WTC11 (cell line): Measurements from ENCODE around the gene ARID2. TPM values are rescaled to one million over a fixed set of nuclear protein-coding genes. Genes with fewer than 3 reads are reported as not detected.

Source experiments
- ATAC-seq: fragments of 200-7000 bp; cut with Tn5 transposase; 2 replicates; pipeline ENCODE4 v1.10.0; 2021; ENCODE audit warnings: mild to moderate bottlenecking, moderate library complexity
- CTCF ChIA-PET: fragments of 300-600 bp; sonication (Branson Sonifier 250); formaldehyde crosslinking; loops from one replicate; lab custom pipeline; 2021; ENCODE audit warnings: antibody characterized with exemption; lab: Charles Lee
- POLR2A ChIA-PET: fragments of 350-600 bp; sonication (Branson Sonifier 250); formaldehyde crosslinking; loops from one replicate; lab custom pipeline; 2021; ENCODE audit warnings: antibody characterized with exemption; lab: Charles Lee
- DNase-seq: peaks from one replicate; pipeline ENCODE4 v3.0.0; 2021; ENCODE audit warnings: low spot score
- H3K27ac Mint-ChIP-seq: 2 replicates; pipeline ENCODE4 v1.8.0; 2021; ENCODE audit warnings: mixed read lengths
- H3K27me3 Mint-ChIP-seq: 2 replicates; pipeline ENCODE4 v1.8.0; 2021; ENCODE audit warnings: low read depth, mild to moderate bottlenecking, moderate library complexity, mixed read lengths
- H3K36me3 Mint-ChIP-seq: 2 replicates; pipeline ENCODE4 v1.8.0; 2021; ENCODE audit warnings: mixed read lengths
- H3K4me1 Mint-ChIP-seq: 2 replicates; pipeline ENCODE4 v1.8.0; 2022; ENCODE audit warnings: mixed read lengths
- H3K4me3 Mint-ChIP-seq: 2 replicates; pipeline ENCODE4 v1.8.0; 2021; ENCODE audit warnings: mild to moderate bottlenecking, moderate library complexity, mixed read lengths
- H3K9me3 Mint-ChIP-seq: 2 replicates; pipeline ENCODE4 v1.8.0; 2021; ENCODE audit warnings: mixed read lengths
- CREB1 ChIP-seq: sonication (generic); formaldehyde crosslinking; IDR thresholded peaks from 2 replicates; pipeline ENCODE4 v1.8.0; 2023; ENCODE audit warnings: mild to moderate bottlenecking, missing genetic modification reagents
- ELF4 ChIP-seq: sonication (generic); formaldehyde crosslinking; IDR thresholded peaks from 2 replicates; pipeline ENCODE4 v1.8.1; 2022; ENCODE audit warnings: low read depth, mild to moderate bottlenecking, moderate library complexity, missing genetic modification reagents
- FOXJ3 ChIP-seq: sonication (generic); formaldehyde crosslinking; IDR thresholded peaks from 2 replicates; pipeline ENCODE4 v1.9.0; 2021; ENCODE audit warnings: missing genetic modification reagents, mild to moderate bottlenecking, borderline replicate concordance
- GTF2I ChIP-seq: fragments of 250-450 bp; sonication (Bioruptor Pico); conservative IDR thresholded peaks from 2 replicates; pipeline ENCODE4 v1.4.0; 2021; ENCODE audit warnings: mild to moderate bottlenecking
- HMGA2 ChIP-seq: fragments of 250-450 bp; sonication (Bioruptor Pico); IDR thresholded peaks from 2 replicates; pipeline ENCODE4 v1.4.0; 2021; ENCODE audit warnings: mild to moderate bottlenecking, moderate library complexity
- KAT7 ChIP-seq: sonication (generic); formaldehyde crosslinking; IDR thresholded peaks from 2 replicates; pipeline ENCODE4 v1.8.1; 2023; ENCODE audit warnings: missing genetic modification reagents, mild to moderate bottlenecking, borderline replicate concordance
- MXD4 ChIP-seq: fragments of 250-450 bp; sonication (Bioruptor Pico); IDR thresholded peaks from 2 replicates; pipeline ENCODE4 v1.8.0; 2021; ENCODE audit warnings: mild to moderate bottlenecking, moderate library complexity, borderline replicate concordance
- NFE2L1 ChIP-seq: sonication (generic); formaldehyde crosslinking; IDR thresholded peaks from 2 replicates; pipeline ENCODE4 v1.8.1; 2023; ENCODE audit warnings: missing genetic modification reagents
- TEAD1 ChIP-seq: sonication (generic); formaldehyde crosslinking; IDR thresholded peaks from 2 replicates; pipeline ENCODE4 v1.8.0; 2022; ENCODE audit warnings: mild to moderate bottlenecking, missing genetic modification reagents
- TEAD4 ChIP-seq: sonication (generic); formaldehyde crosslinking; IDR thresholded peaks from 2 replicates; pipeline ENCODE4 v1.8.0; 2022; ENCODE audit warnings: mild to moderate bottlenecking, missing genetic modification reagents
- TP53 ChIP-seq: sonication (generic); formaldehyde crosslinking; IDR thresholded peaks from 2 replicates; pipeline ENCODE4 v1.8.1; 2023; ENCODE audit warnings: mild to moderate bottlenecking, missing genetic modification reagents
- ZNF317 ChIP-seq: sonication (generic); formaldehyde crosslinking; IDR thresholded peaks from 2 replicates; pipeline ENCODE4 v1.8.1; 2023; ENCODE audit warnings: low read depth, mild to moderate bottlenecking, moderate library complexity, missing genetic modification reagents, borderline replicate concordance
- ZNF396 ChIP-seq: fragments of 250-450 bp; sonication (Bioruptor Pico); IDR thresholded peaks from 2 replicates; pipeline ENCODE4 v1.8.0; 2021; ENCODE audit warnings: mild to moderate bottlenecking, moderate library complexity, borderline replicate concordance
- ZNF416 ChIP-seq: fragments of 250-450 bp; sonication (Bioruptor Pico); IDR thresholded peaks from 2 replicates; pipeline ENCODE4 v1.9.0; 2021; ENCODE audit warnings: mild to moderate bottlenecking, inconsistent platforms
- total RNA-seq: library from RNA; stranded (reverse); gene quantifications from 3 replicates; pipeline ENCODE4 v1.2.3, GENCODE V29; 2021
- TF ChIP-seq, protein P1 (sequence below): sonication (generic); formaldehyde crosslinking; IDR thresholded peaks from 2 replicates; pipeline ENCODE4 v1.8.1; 2022; ENCODE audit warnings: mild to moderate bottlenecking, moderate library complexity, missing genetic modification reagents
- TF ChIP-seq, protein P2 (sequence below): fragments of 200-600 bp; IDR thresholded peaks from 2 replicates; pipeline ENCODE4 v1.8.0; 2022; ENCODE audit warnings: antibody characterized with exemption
- TF ChIP-seq, protein P3 (sequence below): fragments of 250-450 bp; sonication (Bioruptor Pico); IDR thresholded peaks from 2 replicates; pipeline ENCODE4 v1.9.0; 2021; ENCODE audit warnings: mild to moderate bottlenecking
- TF ChIP-seq, protein P4 (sequence below): sonication (generic); formaldehyde crosslinking; IDR thresholded peaks from 2 replicates; pipeline ENCODE4 v1.8.0; 2022; ENCODE audit warnings: mild to moderate bottlenecking, missing genetic modification reagents
- TF ChIP-seq, protein P5 (sequence below): sonication (generic); formaldehyde crosslinking; IDR thresholded peaks from 2 replicates; pipeline ENCODE4 v1.8.1; 2022; ENCODE audit warnings: mild to moderate bottlenecking, missing genetic modification reagents, moderate library complexity, borderline replicate concordance

Gene ARID2
- total RNA-seq, 1 experiment from 2014 or later = 33.9 TPM

DNA sequence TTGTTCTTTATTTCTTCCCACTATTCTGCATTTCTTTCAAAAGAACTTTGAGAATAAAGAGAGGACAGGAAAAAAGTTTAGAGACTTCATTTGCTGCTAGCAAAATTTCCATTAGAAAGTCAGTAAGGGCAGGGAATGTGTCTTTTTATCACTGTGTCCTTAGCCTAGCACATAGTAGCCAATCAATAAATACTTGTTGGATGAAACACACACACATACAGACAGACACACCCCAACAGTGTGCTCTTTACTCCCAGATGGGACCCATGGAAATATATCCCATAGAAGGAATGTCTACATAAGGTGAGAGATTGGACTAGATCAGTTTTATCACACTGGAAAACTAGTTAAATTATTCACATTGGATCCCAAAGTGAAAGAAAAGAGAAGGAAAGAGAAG, 21.1 kb upstream of the ARID2 start (continued):
- TF ChIP-seq ELF4 (CRISPR knock-in tag) = no peak
- TF ChIP-seq, protein P1, sequence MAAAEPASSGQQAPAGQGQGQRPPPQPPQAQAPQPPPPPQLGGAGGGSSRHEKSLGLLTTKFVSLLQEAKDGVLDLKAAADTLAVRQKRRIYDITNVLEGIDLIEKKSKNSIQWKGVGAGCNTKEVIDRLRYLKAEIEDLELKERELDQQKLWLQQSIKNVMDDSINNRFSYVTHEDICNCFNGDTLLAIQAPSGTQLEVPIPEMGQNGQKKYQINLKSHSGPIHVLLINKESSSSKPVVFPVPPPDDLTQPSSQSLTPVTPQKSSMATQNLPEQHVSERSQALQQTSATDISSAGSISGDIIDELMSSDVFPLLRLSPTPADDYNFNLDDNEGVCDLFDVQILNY = no peak
- TF ChIP-seq, protein P2, sequence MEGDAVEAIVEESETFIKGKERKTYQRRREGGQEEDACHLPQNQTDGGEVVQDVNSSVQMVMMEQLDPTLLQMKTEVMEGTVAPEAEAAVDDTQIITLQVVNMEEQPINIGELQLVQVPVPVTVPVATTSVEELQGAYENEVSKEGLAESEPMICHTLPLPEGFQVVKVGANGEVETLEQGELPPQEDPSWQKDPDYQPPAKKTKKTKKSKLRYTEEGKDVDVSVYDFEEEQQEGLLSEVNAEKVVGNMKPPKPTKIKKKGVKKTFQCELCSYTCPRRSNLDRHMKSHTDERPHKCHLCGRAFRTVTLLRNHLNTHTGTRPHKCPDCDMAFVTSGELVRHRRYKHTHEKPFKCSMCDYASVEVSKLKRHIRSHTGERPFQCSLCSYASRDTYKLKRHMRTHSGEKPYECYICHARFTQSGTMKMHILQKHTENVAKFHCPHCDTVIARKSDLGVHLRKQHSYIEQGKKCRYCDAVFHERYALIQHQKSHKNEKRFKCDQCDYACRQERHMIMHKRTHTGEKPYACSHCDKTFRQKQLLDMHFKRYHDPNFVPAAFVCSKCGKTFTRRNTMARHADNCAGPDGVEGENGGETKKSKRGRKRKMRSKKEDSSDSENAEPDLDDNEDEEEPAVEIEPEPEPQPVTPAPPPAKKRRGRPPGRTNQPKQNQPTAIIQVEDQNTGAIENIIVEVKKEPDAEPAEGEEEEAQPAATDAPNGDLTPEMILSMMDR = no peak
- TF ChIP-seq TP53 (CRISPR knock-in tag) = no peak
- TF ChIP-seq TEAD1 (CRISPR knock-in tag) = no peak

DNA sequence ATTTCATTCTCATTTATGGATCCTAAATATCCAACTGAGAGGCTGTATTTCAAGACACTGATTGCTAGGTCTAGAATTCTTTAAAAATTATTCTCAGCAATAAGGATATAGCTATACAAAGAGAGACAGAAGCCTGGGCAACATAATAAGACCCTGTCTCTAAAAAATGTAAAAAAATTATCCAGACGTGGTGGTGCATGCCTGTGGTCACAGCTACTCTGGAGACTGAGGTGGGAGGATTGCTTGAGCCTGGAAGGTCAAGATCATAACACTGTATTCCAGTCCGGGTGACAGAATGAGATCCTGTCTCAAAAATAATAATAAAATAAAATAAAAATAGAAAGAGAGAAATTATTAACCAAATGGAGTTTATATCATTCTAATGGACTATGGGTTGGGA, 20.6 kb upstream of the ARID2 start:
- Mint-ChIP-seq H3K9me3 (no peaks in the 10 kb centered on the region), H3K27ac (no peak overlapping the region), H3K36me3 (no peaks in the 10 kb centered on the region), H3K4me1 (peaks cover 16% of the 10 kb centered on the region), H3K4me3 (no peak overlapping the region), H3K27me3 (peaks cover 9% of the 10 kb centered on the region)
- ATAC-seq = no peak
- no peak for DNase-seq
- no peak for TF ChIP-seq GTF2I (CRISPR knock-in tag)
- no peak for TF ChIP-seq ZNF416 (CRISPR knock-in tag)
- TF ChIP-seq CREB1 (CRISPR knock-in tag) = no peak
- no peak for TF ChIP-seq MXD4 (CRISPR knock-in tag)
- TF ChIP-seq, protein P3, sequence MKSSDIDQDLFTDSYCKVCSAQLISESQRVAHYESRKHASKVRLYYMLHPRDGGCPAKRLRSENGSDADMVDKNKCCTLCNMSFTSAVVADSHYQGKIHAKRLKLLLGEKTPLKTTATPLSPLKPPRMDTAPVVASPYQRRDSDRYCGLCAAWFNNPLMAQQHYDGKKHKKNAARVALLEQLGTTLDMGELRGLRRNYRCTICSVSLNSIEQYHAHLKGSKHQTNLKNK (CRISPR knock-in tag) = no peak
- no peak for TF ChIP-seq FOXJ3
- TF ChIP-seq KAT7 (CRISPR knock-in tag) = no peak
- ChIA-PET POLR2A (no interaction called here), CTCF (interaction anchor here (1.4 kb wide), 1 partner anchor 18 kb away, joined by 4 read pairs; no protein-coding TSS in a partner anchor)

DNA sequence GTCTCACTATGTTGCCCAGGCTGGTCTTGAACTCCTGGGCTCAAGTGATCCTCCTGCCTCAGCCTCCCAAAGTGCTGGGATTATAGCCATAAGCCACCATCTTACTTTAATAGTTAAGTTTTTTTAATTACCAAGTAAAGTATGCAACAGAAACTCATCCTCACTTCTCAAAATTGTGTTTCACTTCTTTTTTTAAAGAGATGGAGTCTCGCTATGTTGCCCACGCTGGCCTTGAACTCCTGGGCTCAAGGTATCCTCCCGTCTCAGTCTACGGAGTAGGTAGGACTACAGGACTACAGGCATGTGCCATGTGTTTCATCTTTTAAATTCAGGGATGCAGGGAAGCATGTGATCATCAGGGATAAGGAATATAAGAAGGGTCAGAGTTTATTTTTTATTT, 17.2 kb upstream of the ARID2 start:
- Mint-ChIP-seq H3K36me3 (no peaks in the 10 kb centered on the region), H3K27ac (no peak overlapping the region)

DNA sequence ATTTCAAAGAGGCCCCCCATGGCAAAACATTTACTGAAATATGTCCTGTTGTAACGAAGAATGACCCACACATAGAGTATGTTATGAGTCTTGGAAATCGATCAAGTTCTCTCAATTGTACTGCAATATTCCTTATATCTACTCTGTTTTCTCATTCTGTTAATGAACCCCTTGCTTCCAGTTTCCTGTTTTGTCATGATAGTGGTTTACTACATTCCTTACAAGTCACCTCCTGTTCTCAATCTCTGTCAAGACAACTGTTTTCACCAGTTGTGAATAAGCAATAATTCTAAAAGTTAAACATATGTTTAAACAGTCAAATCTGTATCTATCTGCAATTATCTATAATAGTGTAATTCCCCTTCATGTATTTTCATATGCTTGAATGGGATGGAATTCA, 16.4 kb upstream of the ARID2 start:
- CTCF ChIA-PET = no interaction called here
- H3K27ac Mint-ChIP-seq = no peak overlapping the region
- H3K9me3 Mint-ChIP-seq = no peaks in the 10 kb centered on the region
- no peak for ATAC-seq
- H3K27me3 Mint-ChIP-seq = no peaks in the 10 kb centered on the region
- TF ChIP-seq NFE2L1 (CRISPR knock-in tag) (no peak), ZNF396 (CRISPR knock-in tag) (no peak)
- TF ChIP-seq, protein P4, sequence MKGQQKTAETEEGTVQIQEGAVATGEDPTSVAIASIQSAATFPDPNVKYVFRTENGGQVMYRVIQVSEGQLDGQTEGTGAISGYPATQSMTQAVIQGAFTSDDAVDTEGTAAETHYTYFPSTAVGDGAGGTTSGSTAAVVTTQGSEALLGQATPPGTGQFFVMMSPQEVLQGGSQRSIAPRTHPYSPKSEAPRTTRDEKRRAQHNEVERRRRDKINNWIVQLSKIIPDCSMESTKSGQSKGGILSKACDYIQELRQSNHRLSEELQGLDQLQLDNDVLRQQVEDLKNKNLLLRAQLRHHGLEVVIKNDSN (CRISPR knock-in tag) = no peak
- no peaks in the 10 kb centered on the region for H3K36me3 Mint-ChIP-seq
- no peak for DNase-seq
- POLR2A ChIA-PET = no interaction called here
- no peak overlapping the region for H3K4me3 Mint-ChIP-seq
- H3K4me1 Mint-ChIP-seq = peaks cover 5% of the 10 kb centered on the region

More for the DNA sequence above, 17.2 kb upstream of the ARID2 start:
- CTCF ChIA-PET = interaction anchor here (1.0 kb wide), 1 partner anchor 168 kb away, joined by 3 read pairs; no protein-coding TSS in a partner anchor
- Mint-ChIP-seq H3K4me3 (no peak overlapping the region), H3K27me3 (no peaks in the 10 kb centered on the region), H3K9me3 (no peaks in the 10 kb centered on the region), H3K4me1 (peaks cover 10% of the 10 kb centered on the region)
- POLR2A ChIA-PET = no interaction called here
- ATAC-seq (no peak), DNase-seq (no peak)
- TF ChIP-seq ZNF317 (CRISPR knock-in tag) (no peak), HMGA2 (no peak), TEAD4 (no peak)
- TF ChIP-seq, protein P5, sequence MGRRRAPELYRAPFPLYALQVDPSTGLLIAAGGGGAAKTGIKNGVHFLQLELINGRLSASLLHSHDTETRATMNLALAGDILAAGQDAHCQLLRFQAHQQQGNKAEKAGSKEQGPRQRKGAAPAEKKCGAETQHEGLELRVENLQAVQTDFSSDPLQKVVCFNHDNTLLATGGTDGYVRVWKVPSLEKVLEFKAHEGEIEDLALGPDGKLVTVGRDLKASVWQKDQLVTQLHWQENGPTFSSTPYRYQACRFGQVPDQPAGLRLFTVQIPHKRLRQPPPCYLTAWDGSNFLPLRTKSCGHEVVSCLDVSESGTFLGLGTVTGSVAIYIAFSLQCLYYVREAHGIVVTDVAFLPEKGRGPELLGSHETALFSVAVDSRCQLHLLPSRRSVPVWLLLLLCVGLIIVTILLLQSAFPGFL (CRISPR knock-in tag) = no peak
